DMS 273 (cell line): ENCODE results near the gene SLCO3A1.
A peak's percentile ranks its signal among the peaks of the same experiment; 100 is the strongest.

Source experiments
- DNase-seq: peaks from one replicate; lab custom pipeline; 2025; ENCODE audit not compliant: unreplicated experiment; lab: John Stamatoyannopoulos, UW

Gene SLCO3A1

GRCh38 chr15:91909111-91909510, 55.6 kb downstream of the SLCO3A1 start:
- DNase-seq: no peak

GRCh38 chr15:91909574-91909973, 56.1 kb downstream of the SLCO3A1 start:
- no peak for DNase-seq

GRCh38 chr15:91911844-91912243, 58.3 kb downstream of the SLCO3A1 start:
- DNase-seq: no peak

- no peak for DNase-seq
Measured at GRCh38 chr15:91912336-91912735, 58.8 kb downstream of the SLCO3A1 start.

- no peak for DNase-seq
Measured at GRCh38 chr15:91913560-91913959, 60.1 kb downstream of the SLCO3A1 start.

GRCh38 chr15:91915576-91915975, 62.1 kb downstream of the SLCO3A1 start:
- no peak for DNase-seq

GRCh38 chr15:91916051-91916450, 62.5 kb downstream of the SLCO3A1 start:
- no peak for DNase-seq

- DNase-seq: no peak
Measured at GRCh38 chr15:91917686-91918360, 64.3 kb downstream of the SLCO3A1 start.

GRCh38 chr15:91919014-91919534, 65.6 kb downstream of the SLCO3A1 start:
- peak; percentile 23 for DNase-seq

- no peak for DNase-seq
Measured at GRCh38 chr15:91921188-91921842, 67.8 kb downstream of the SLCO3A1 start.

- DNase-seq: no peak
Measured at GRCh38 chr15:91921843-91922198, 68.3 kb downstream of the SLCO3A1 start.

GRCh38 chr15:91922646-91923547, 69.4 kb downstream of the SLCO3A1 start:
- peak; percentile 31 for DNase-seq

- DNase-seq: no peak
Measured at GRCh38 chr15:91924183-91924582, 70.7 kb downstream of the SLCO3A1 start.

- DNase-seq: no peak
Measured at GRCh38 chr15:91924837-91925495, 71.5 kb downstream of the SLCO3A1 start.

GRCh38 chr15:91925794-91926193, 72.3 kb downstream of the SLCO3A1 start:
- DNase-seq: peak; percentile 35

- DNase-seq: peak; percentile 76
Measured at GRCh38 chr15:91926908-91927270, 73.4 kb downstream of the SLCO3A1 start.

- DNase-seq: peak; percentile 31
Measured at GRCh38 chr15:91927585-91927984, 74.1 kb downstream of the SLCO3A1 start.

GRCh38 chr15:91928675-91929074, 75.2 kb downstream of the SLCO3A1 start:
- DNase-seq: peak; percentile 73

GRCh38 chr15:91929509-91929908, 76.0 kb downstream of the SLCO3A1 start:
- no peak for DNase-seq

GRCh38 chr15:91930092-91930491, 76.6 kb downstream of the SLCO3A1 start:
- no peak for DNase-seq

GRCh38 chr15:91936182-91936775, 82.8 kb downstream of the SLCO3A1 start:
- DNase-seq: no peak
